IPS DF 4.7 (cell line): ENCODE results near the gene ZDHHC8.

Experiments used
- DNase-seq: peaks from one replicate; pipeline ENCODE4 v3.0.0-alpha.2; 2013; ENCODE audit warnings: low spot score; ENCODE audit errors: extremely low read depth

The ZDHHC8 gene

GRCh38 chr22:20128902-20129746 is 2.5 kb upstream of the ZDHHC8 start:
- DNase-seq: no peak

GRCh38 chr22:20129747-20130014 is 1.9 kb upstream of the ZDHHC8 start:
- DNase-seq: no peak

GRCh38 chr22:20130319-20130718 is 1.3 kb upstream of the ZDHHC8 start:
- DNase-seq: no peak

- DNase-seq: no peak
Observed at GRCh38 chr22:20130731-20131596, 640 bp upstream of the ZDHHC8 start.

GRCh38 chr22:20131859-20132685 is 468 bp downstream of the ZDHHC8 start:
- DNase-seq: no peak

- DNase-seq: no peak
Observed at GRCh38 chr22:20132686-20133246, 1.2 kb downstream of the ZDHHC8 start.

GRCh38 chr22:20133930-20134549 is 2.4 kb downstream of the ZDHHC8 start:
- DNase-seq: no peak

- DNase-seq: no peak
Observed at GRCh38 chr22:20135265-20135664, 3.7 kb downstream of the ZDHHC8 start.

- DNase-seq: no peak
Observed at GRCh38 chr22:20135806-20136602, 4.4 kb downstream of the ZDHHC8 start.

- DNase-seq: no peak
Observed at GRCh38 chr22:20136603-20136873, 4.9 kb downstream of the ZDHHC8 start.

GRCh38 chr22:20137113-20137512 is 5.5 kb downstream of the ZDHHC8 start:
- DNase-seq: no peak

- DNase-seq: no peak
Observed at GRCh38 chr22:20137671-20138416, 6.2 kb downstream of the ZDHHC8 start.

- DNase-seq: no peak
Observed at GRCh38 chr22:20138417-20138738, 6.8 kb downstream of the ZDHHC8 start.

GRCh38 chr22:20138868-20139267 is 7.3 kb downstream of the ZDHHC8 start:
- DNase-seq: no peak

GRCh38 chr22:20139391-20140106 is 7.9 kb downstream of the ZDHHC8 start:
- DNase-seq: no peak

- DNase-seq: no peak
Observed at GRCh38 chr22:20140107-20140445, 8.5 kb downstream of the ZDHHC8 start.

- DNase-seq: no peak
Observed at GRCh38 chr22:20140521-20140964, 8.9 kb downstream of the ZDHHC8 start.

GRCh38 chr22:20141186-20142077 is 9.8 kb downstream of the ZDHHC8 start:
- no peak for DNase-seq
